22Rv1 (cell line): Measurements from ENCODE around the gene CHSY1.

Experiments
- ZFX ChIP-seq: fragments of 450-650 bp; IDR thresholded peaks from 2 replicates; pipeline ENCODE4 v1.6.1; 2017; ENCODE audit warnings: antibody characterized with exemption, borderline replicate concordance
- TF ChIP-seq, protein P1 (sequence below): fragments of 450-650 bp; IDR thresholded peaks from 2 replicates; pipeline ENCODE4 v1.5.1; 2017; ENCODE audit warnings: mild to moderate bottlenecking

DNA sequence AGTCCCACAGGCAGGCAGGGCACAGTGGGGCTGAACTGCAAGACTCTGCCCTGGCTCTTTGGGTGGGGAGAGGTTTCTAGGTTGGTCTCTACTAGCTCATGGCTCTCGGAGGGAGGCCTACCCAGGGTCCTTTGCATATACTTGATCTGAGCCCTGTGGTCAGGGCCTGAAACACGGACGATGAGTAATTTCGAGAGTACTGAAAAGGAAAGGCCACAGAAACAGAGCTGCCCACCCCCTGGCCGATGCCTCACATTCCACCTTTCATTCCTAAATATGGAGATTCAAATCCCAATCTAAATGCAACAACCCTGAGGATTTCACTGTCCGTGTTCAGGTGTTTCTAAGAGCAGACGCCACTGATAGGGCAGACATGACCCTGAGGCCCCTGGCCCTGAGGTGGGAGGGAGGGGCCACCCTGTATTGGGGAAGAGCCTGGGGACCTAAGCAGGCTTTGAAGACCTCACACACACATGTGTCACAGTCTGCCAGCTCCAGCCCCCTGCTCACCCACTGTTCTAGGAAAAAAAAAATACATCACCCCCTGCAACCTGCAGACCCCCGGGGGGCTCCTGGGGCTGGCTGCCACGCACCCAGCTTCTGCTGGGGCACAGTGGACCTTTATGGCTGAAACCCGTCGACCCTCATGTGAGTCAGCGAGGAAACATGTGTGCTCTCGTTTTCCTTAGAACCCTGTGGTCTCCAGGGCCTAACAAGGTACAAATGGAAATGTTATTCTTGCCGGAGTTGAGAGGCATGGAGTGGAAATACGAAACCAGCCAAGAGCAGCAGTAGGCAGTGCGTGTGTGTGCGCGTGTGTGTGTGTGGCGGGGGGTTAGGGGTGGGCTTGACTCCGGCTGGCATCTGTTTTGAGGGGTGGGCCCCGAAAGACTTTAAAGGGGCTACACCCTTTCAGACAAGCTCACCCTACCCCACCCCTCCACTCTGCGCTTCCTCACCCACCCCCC is 112.7 kb downstream of the CHSY1 start:
- TF ChIP-seq, protein P1, sequence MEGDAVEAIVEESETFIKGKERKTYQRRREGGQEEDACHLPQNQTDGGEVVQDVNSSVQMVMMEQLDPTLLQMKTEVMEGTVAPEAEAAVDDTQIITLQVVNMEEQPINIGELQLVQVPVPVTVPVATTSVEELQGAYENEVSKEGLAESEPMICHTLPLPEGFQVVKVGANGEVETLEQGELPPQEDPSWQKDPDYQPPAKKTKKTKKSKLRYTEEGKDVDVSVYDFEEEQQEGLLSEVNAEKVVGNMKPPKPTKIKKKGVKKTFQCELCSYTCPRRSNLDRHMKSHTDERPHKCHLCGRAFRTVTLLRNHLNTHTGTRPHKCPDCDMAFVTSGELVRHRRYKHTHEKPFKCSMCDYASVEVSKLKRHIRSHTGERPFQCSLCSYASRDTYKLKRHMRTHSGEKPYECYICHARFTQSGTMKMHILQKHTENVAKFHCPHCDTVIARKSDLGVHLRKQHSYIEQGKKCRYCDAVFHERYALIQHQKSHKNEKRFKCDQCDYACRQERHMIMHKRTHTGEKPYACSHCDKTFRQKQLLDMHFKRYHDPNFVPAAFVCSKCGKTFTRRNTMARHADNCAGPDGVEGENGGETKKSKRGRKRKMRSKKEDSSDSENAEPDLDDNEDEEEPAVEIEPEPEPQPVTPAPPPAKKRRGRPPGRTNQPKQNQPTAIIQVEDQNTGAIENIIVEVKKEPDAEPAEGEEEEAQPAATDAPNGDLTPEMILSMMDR, result no peak
- no peak for TF ChIP-seq ZFX
